HCT116 (cell line): ENCODE measurements around the gene AMBRA1. TPM values are rescaled to one million over a fixed set of nuclear protein-coding genes. Genes with fewer than 3 reads are reported as not detected.
"Not testable (repeated sequence)": the region's sequence is repeated elsewhere in the genome, so short reads cannot be mapped to it uniquely, and the experiment has no call there.

ENCODE experiments used
- ATAC-seq: fragments of 200-7000 bp; cut with Tn5 transposase; 2 replicates; pipeline ENCODE4 v1.9.1; 2020; ENCODE audit warnings: mild to moderate bottlenecking, moderate library complexity
- BruUV-seq: library from RNA; stranded (reverse); fragments of 400-500 nt; replicated peaks from 2 replicates; lab custom pipeline; 2021; lab: Mats Ljungman, UMichigan
- CTCF ChIA-PET: fragments of 300-600 bp; sonication (Branson Sonifier 250); formaldehyde crosslinking; loops from one replicate; lab custom pipeline; 2021; ENCODE audit warnings: antibody characterized with exemption; lab: Charles Lee
- POLR2A ChIA-PET: fragments of 300-600, 350-600 bp; sonication (Branson Sonifier 250); formaldehyde crosslinking; loops from one replicate; lab custom pipeline; 2021; ENCODE audit warnings: antibody characterized with exemption; lab: Charles Lee
- RAD21 ChIA-PET, 2 experiments: fragments of 300-600 bp; sonication (Branson Sonifier 250); formaldehyde crosslinking; loops; one replicate each; lab custom pipeline; 2023; ENCODE audit warnings: low total read pairs in 2 of 2; ENCODE audit not compliant: uncharacterized antibody in 2 of 2, unreplicated experiment in 2 of 2, low non-redundant PET in 1 of 2; lab: Charles Lee
- DNase-seq: peaks from one replicate; pipeline ENCODE4 v3.0.0-alpha.2; 2010; ENCODE audit warnings: low read depth, low spot score
- H2AFZ ChIP-seq: fragments of 200-600 bp; shearing (Covaris generic), sonication (generic); 2 replicates; pipeline ENCODE4 v1.6.1; 2017; ENCODE audit warnings: low read depth, mixed run types, mixed read lengths, antibody characterized with exemption, low read length; ENCODE audit not compliant: poor library complexity, severe bottlenecking
- H3K27ac ChIP-seq: 2 replicates; pipeline ENCODE4 v1.5.1; 2012; ENCODE audit warnings: low read depth, low read length
- H3K27me3 ChIP-seq: fragments of 200-600 bp; sonication (generic); 2 replicates; pipeline ENCODE4 v1.6.1; 2016; ENCODE audit warnings: mixed run types, low read length, mixed read lengths; ENCODE audit not compliant: insufficient read depth
- H3K36me3 ChIP-seq, 2 experiments: fragments of 200-500 bp in 1 of 2; fragments of 200-600 bp in 1 of 2; sonication (Bioruptor generic) in 1 of 2; sonication (generic) in 1 of 2; 2 replicates each; pipeline versions ENCODE4 v1.5.1 to v1.6.1; 2014 to 2016; ENCODE audit warnings: low read length in 2 of 2, inconsistent platforms in 1 of 2, mixed read lengths in 1 of 2, mixed run types in 1 of 2; ENCODE audit not compliant: insufficient read depth in 2 of 2, control insufficient read depth in 1 of 2
- H3K4me1 ChIP-seq, 2 experiments: fragments of 200-600 bp in 1 of 2; sonication (generic) in 1 of 2; 2 replicates each; pipeline versions ENCODE4 v1.5.1 to v1.6.1; 2012 to 2017; ENCODE audit warnings: low read length in 2 of 2, inconsistent platforms in 1 of 2, mild to moderate bottlenecking in 1 of 2, mixed read lengths in 1 of 2, mixed run types in 1 of 2, moderate library complexity in 1 of 2; ENCODE audit not compliant: insufficient read depth in 2 of 2, control insufficient read depth in 1 of 2
- H3K4me2 ChIP-seq: fragments of 200-600 bp; sonication (generic); 2 replicates; pipeline ENCODE4 v1.6.1; 2017; ENCODE audit warnings: mixed run types, low read length, mixed read lengths
- H3K4me3 ChIP-seq, 2 experiments: fragments of 200-600 bp in 1 of 2; sonication (generic) in 1 of 2; replicated peaks in 1 of 2; 2 replicates each; pipeline ENCODE4 v1.5.1; 2011 to 2016; ENCODE audit warnings: low read length in 2 of 2, control low read depth in 1 of 2, low read depth in 1 of 2, mild to moderate bottlenecking in 1 of 2, mixed read lengths in 1 of 2, mixed run types in 1 of 2
- H3K79me2 ChIP-seq: fragments of 200-600 bp; sonication (generic); 2 replicates; pipeline ENCODE4 v1.6.1; 2017; ENCODE audit warnings: mild to moderate bottlenecking, mixed run types, low read length, moderate library complexity, mixed read lengths; ENCODE audit not compliant: insufficient read depth
- H3K9ac ChIP-seq: fragments of 200-600 bp; sonication (generic); 2 replicates; pipeline ENCODE4 v1.6.1; 2016; ENCODE audit warnings: low read length, mixed read lengths
- H3K9me2 ChIP-seq: fragments of 200-600 bp; sonication (generic), shearing (Covaris generic); 2 replicates; pipeline ENCODE4 v1.6.1; 2017; ENCODE audit warnings: mixed run types, mild to moderate bottlenecking, moderate library complexity; ENCODE audit not compliant: insufficient read depth
- H3K9me3 ChIP-seq, 2 experiments: fragments of 200-500 bp in 1 of 2; fragments of 200-600 bp in 1 of 2; sonication (Bioruptor generic) in 1 of 2; sonication (generic) in 1 of 2; 2 replicates each; pipeline ENCODE4 v1.6.1; 2014 to 2017; ENCODE audit warnings: low read length in 2 of 2, mixed read lengths in 2 of 2, inconsistent platforms in 1 of 2, low read depth in 1 of 2, mild to moderate bottlenecking in 1 of 2, mixed run types in 1 of 2, moderate library complexity in 1 of 2; ENCODE audit not compliant: control insufficient read depth in 1 of 2, insufficient read depth in 1 of 2
- H4K20me1 ChIP-seq: fragments of 200-600 bp; sonication (generic), shearing (Covaris generic); 2 replicates; pipeline ENCODE4 v1.6.1; 2017; ENCODE audit warnings: mixed run types, mild to moderate bottlenecking, moderate library complexity; ENCODE audit not compliant: insufficient read depth
- CEBPB ChIP-seq: IDR thresholded peaks from 2 replicates; pipeline ENCODE4 v1.6.1; 2012; ENCODE audit warnings: low read depth
- EGR1 ChIP-seq: IDR thresholded peaks from 2 replicates; pipeline ENCODE4 v1.6.1; 2012; ENCODE audit warnings: low read depth
- EZH2 ChIP-seq: fragments of 200-600 bp; sonication (generic); IDR thresholded peaks from 2 replicates; pipeline ENCODE4 v1.6.1; 2017; ENCODE audit warnings: antibody characterized with exemption, mixed run types
- FOSL1 ChIP-seq: IDR thresholded peaks from 2 replicates; pipeline ENCODE4 v1.6.1; 2012; ENCODE audit warnings: low read depth
- RAD21 ChIP-seq: IDR thresholded peaks from 2 replicates; pipeline ENCODE4 v1.6.1; 2012; ENCODE audit warnings: low read depth, mild to moderate bottlenecking
- SRF ChIP-seq: IDR thresholded peaks from 2 replicates; pipeline ENCODE4 v1.6.1; 2012; ENCODE audit warnings: low read depth
- TCF7L2 ChIP-seq: IDR thresholded peaks from 2 replicates; pipeline ENCODE4 v1.7.0; 2011; ENCODE audit warnings: borderline replicate concordance, inconsistent platforms; ENCODE audit not compliant: insufficient read depth, insufficient read length; ENCODE audit errors: extremely low read depth
- ZNF274 ChIP-seq: fragments of 200-500 bp; sonication (Bioruptor generic); IDR thresholded peaks from 2 replicates; pipeline ENCODE4 v1.6.1; 2014; ENCODE audit warnings: mild to moderate bottlenecking, low read depth, low read length, inconsistent platforms
- intact Hi-C: fragments of 100-400 bp; cut with micrococcal nuclease; formaldehyde crosslinking; loops from 2 replicates; pipeline ENCODE4 v1.10.0; 2022
- total RNA-seq: library from RNA; stranded (reverse); gene quantifications from one replicate; pipeline ENCODE4 v1.2.1, GENCODE V29; 2021; ENCODE audit not compliant: unreplicated experiment
- TF ChIP-seq, protein P1 (sequence below), 3 experiments: fragments of 200-600 bp in 1 of 3; sonication (generic) in 1 of 3; IDR thresholded peaks in 2 of 3; conservative IDR thresholded peaks in 1 of 3; 2 replicates each; pipeline ENCODE4 v1.5.1; 2012 to 2017; ENCODE audit warnings: low read depth in 2 of 3, low read length in 2 of 3, antibody characterized with exemption in 1 of 3, borderline replicate concordance in 1 of 3, control low read depth in 1 of 3, mild to moderate bottlenecking in 1 of 3, mixed read lengths in 1 of 3, mixed run types in 1 of 3, moderate library complexity in 1 of 3; ENCODE audit not compliant: insufficient read depth in 1 of 3
- TF ChIP-seq, protein P2 (sequence below): IDR thresholded peaks from 2 replicates; pipeline ENCODE4 v1.6.1; 2012; ENCODE audit warnings: low read depth

Gene AMBRA1
- total RNA-seq, 1 experiment from 2014 or later, result 22.7 TPM

DNA sequence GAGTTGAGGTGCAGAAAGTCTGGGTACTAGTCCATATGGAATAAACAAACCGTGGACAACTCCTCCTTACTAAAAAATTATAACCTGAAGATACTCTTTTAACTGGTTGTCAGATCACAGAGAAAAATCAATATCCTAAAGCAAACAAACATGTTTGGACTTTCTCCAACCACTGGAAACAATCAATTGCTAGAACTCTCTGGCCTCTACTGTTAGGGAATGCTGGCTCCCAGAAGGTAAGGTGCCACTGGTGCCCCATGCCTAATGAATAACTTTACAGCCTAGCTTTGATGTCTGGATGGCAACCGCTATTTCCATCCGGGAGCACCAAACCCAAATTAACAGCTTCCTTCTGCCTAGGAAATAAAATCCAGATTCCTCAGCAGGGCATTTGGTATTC lies 74.5 kb downstream of the AMBRA1 start (continued):
- TF ChIP-seq, protein P1, sequence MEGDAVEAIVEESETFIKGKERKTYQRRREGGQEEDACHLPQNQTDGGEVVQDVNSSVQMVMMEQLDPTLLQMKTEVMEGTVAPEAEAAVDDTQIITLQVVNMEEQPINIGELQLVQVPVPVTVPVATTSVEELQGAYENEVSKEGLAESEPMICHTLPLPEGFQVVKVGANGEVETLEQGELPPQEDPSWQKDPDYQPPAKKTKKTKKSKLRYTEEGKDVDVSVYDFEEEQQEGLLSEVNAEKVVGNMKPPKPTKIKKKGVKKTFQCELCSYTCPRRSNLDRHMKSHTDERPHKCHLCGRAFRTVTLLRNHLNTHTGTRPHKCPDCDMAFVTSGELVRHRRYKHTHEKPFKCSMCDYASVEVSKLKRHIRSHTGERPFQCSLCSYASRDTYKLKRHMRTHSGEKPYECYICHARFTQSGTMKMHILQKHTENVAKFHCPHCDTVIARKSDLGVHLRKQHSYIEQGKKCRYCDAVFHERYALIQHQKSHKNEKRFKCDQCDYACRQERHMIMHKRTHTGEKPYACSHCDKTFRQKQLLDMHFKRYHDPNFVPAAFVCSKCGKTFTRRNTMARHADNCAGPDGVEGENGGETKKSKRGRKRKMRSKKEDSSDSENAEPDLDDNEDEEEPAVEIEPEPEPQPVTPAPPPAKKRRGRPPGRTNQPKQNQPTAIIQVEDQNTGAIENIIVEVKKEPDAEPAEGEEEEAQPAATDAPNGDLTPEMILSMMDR (IDR thresholded peaks at IDR 0.05 in 2 of 3, conservative IDR thresholded peaks at IDR 0.05 in 1 of 3; ENCODE audit: borderline replicate concordance in 1 of 3, insufficient read depth in 1 of 3, low read depth in 2 of 3, low read length in 2 of 3), result no peak
- TF ChIP-seq EGR1 (no peak), RAD21 (no peak), EZH2 (no peak), FOSL1 (no peak), TCF7L2 (no peak), CEBPB (no peak), SRF (no peak), ZNF274 (no peak)
- TF ChIP-seq, protein P2, sequence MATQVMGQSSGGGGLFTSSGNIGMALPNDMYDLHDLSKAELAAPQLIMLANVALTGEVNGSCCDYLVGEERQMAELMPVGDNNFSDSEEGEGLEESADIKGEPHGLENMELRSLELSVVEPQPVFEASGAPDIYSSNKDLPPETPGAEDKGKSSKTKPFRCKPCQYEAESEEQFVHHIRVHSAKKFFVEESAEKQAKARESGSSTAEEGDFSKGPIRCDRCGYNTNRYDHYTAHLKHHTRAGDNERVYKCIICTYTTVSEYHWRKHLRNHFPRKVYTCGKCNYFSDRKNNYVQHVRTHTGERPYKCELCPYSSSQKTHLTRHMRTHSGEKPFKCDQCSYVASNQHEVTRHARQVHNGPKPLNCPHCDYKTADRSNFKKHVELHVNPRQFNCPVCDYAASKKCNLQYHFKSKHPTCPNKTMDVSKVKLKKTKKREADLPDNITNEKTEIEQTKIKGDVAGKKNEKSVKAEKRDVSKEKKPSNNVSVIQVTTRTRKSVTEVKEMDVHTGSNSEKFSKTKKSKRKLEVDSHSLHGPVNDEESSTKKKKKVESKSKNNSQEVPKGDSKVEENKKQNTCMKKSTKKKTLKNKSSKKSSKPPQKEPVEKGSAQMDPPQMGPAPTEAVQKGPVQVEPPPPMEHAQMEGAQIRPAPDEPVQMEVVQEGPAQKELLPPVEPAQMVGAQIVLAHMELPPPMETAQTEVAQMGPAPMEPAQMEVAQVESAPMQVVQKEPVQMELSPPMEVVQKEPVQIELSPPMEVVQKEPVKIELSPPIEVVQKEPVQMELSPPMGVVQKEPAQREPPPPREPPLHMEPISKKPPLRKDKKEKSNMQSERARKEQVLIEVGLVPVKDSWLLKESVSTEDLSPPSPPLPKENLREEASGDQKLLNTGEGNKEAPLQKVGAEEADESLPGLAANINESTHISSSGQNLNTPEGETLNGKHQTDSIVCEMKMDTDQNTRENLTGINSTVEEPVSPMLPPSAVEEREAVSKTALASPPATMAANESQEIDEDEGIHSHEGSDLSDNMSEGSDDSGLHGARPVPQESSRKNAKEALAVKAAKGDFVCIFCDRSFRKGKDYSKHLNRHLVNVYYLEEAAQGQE, result no peak

DNA sequence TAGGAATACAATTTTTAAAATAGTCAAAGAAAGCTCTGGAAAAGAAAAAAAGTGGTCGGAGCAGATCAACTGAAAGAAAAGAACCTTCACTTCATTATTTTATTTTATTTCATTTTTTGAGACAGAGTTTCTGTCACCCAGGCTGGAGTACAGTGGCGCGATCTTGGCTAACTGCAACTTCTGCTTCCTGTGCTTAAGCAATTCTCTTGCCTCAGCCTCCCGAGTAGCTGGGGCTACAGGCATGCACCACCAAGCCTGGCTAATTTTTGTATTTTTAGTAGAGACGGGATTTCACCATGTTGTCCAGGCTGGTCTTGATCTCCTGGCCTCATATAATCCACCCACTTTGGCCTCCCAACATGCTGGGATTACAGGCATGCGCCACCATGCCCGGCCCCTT lies 74.9 kb downstream of the AMBRA1 start:
- intact Hi-C loops, H3K4me3 ChIP-seq, H3K9me2 ChIP-seq, H3K9me3 ChIP-seq, DNase-seq, BruUV-seq, RAD21 ChIA-PET, H3K4me2 ChIP-seq, H3K27me3 ChIP-seq, H2AFZ ChIP-seq, H3K36me3 ChIP-seq, H3K27ac ChIP-seq, ATAC-seq, H4K20me1 ChIP-seq, H3K9ac ChIP-seq: not testable (repeated sequence)
- Histone ChIP-seq H3K4me1 (peaks cover 24 to 32% of the 10 kb centered on the region in 2 experiments), H3K79me2 (peaks cover 70% of the 10 kb centered on the region)
- CTCF ChIA-PET, result interaction anchor here (1.4 to 1.8 kb wide), 2 partner anchors 10 to 28 kb away, joined by 3 to 8 read pairs; no protein-coding TSS in a partner anchor
- POLR2A ChIA-PET, result interaction anchor here (0.7 kb wide), 1 partner anchor 752 kb away, joined by 3 read pairs; no protein-coding TSS in a partner anchor
